EL (cell line): Measurements from ENCODE around the gene PRMT2.
A peak's percentile ranks its signal among the peaks of the same experiment; 100 is the strongest.
"Not testable (repeated sequence)": the region's sequence is repeated elsewhere in the genome, so short reads cannot be mapped to it uniquely, and the experiment has no call there.

Experiments
- DNase-seq: peaks from one replicate; pipeline ENCODE4 v3.0.0-alpha.2; 2016

Gene PRMT2

GRCh38 chr21:46675595-46676280 is 40.3 kb downstream of the PRMT2 start:
- DNase-seq = no peak

DNA sequence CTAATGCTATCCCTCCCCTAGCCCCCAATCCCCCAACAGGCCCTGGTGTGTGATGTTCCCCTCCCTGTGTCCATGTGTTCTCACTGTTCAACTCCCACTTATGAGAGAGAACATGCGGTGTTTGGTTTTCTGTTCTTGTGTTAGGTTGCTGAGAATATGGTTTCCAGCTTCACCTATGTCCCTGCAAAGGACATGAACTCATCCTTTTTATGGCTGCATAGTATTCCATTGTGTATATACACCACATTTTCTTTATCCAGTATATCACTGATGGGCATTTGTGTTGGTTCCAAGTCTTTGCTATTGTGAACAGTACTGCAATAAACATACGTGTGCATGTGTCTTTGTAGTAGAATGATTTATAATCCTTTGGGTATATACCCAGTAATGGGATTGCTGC is 41.1 kb downstream of the PRMT2 start:
- not testable (repeated sequence) for DNase-seq

GRCh38 chr21:46681593-46681992 is 46.1 kb downstream of the PRMT2 start:
- peak; percentile 29 for DNase-seq

DNA sequence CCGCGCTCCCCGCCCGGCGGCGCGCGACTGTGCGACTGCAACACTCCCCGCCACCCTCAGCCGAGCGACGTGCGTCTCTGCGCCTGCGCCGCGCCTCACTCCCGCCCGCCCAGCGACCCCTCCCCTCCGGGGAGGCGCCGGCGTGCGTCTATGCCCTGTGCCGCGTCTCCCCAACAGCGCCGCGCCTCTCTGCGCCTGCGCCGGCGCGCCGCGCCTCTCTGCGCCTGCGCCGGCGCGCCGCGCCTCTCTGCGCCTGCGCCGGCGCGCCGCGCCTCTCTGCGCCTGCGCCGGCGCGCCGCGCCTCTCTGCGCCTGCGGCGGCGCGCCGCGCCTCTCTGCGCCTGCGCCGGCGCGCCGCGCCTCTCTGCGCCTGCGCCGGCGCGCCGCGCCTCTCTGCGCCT is 63.2 kb downstream of the PRMT2 start:
- DNase-seq = not testable (repeated sequence)

GRCh38 chr21:46699104-46699503 is 63.6 kb downstream of the PRMT2 start:
- not testable (repeated sequence) for DNase-seq
